ENCODE measurements around the gene GP1BA. TPM values are rescaled to one million over a fixed set of nuclear protein-coding genes. Genes with fewer than 3 reads are reported as not detected.

GP1BA gene
- total and polyA plus RNA-seq, 10 of the 15 experiments (the other 5 are each of a cell fraction or from before 2014, with no cell fraction given), result 0.04 to 0.67 (median 0.28) TPM; not detected in 1

DNA sequence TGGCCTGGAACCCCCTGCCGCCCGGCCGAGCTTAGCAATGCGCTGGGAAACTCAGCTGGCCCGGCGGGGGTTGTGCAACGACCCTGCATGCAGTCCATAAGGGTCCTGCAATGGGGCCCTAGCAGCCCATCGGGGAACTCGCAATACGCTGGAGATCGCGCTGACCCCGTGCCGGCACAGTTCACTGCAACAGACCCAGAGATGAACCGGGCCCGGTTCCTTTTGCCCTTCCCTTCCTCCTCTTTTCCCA is 7.4 kb downstream of the GP1BA start:
- peaks cover 62% of the 10 kb centered on the region for H3K79me2 ChIP-seq (ENCODE audit: control insufficient read depth, insufficient read depth, low read length)
- no TSS peak for BruUV-seq (replicated peaks)
- peaks cover 12 to 25% of the 10 kb centered on the region in 2 experiments for H3K36me3 ChIP-seq (ENCODE audit: control insufficient read depth in 2 of 2, insufficient read depth in 2 of 2, low read length in 1 of 2)
- CTCF ChIA-PET, result interaction anchor here (1.1 to 3.5 kb wide), 11 partner anchors 12 to 207 kb away, joined by 3 to 28 read pairs (median 4); partner anchors contain the start of genes C17orf107, CHRNE, ENO3 and SPAG7
- peak overlapping the region; percentile 98 for H3K9ac ChIP-seq (ENCODE audit: control insufficient read depth, insufficient read depth, low read length)
- peak; percentile 1 for ATAC-seq
- H3K27me3 ChIP-seq (replicated peaks in 1 of 2; ENCODE audit: control insufficient read depth in 2 of 2, insufficient read depth in 2 of 2, low read length in 1 of 2), result no peaks in the 10 kb centered on the region
- peak overlapping the region; percentile 92 for H3K4me3 ChIP-seq
- H3K27ac ChIP-seq (ENCODE audit: control insufficient read depth, insufficient read depth), result peak overlapping the region; percentile 97
- WGBS (ENCODE audit: insufficient coverage, insufficient replicate concordance, low lambda C conversion rate, missing lambda C conversion rate), result 1% methylated on average over 16 of the region's 16 CpGs
- no peak for DNase-seq (ENCODE audit: low read depth, low spot score)
- SMC1A ChIA-PET (ENCODE audit: uncharacterized antibody, unreplicated experiment), result interaction anchor here (0.8 to 4.5 kb wide), 12 partner anchors 13 to 317 kb away, joined by 3 to 38 read pairs (median 4); partner anchors contain the start of genes CAMTA2, CHRNE, ENO3 and SPAG7
- in situ Hi-C loops (cut with MboI) (no loop called here), intact Hi-C loops (cut with micrococcal nuclease; ENCODE audit: unreplicated experiment) (no loop called here)
- 0 out of 2 replicates have a peak, but pooled peaks have one; percentile 37 for TF ChIP-seq NBN (IDR thresholded peaks at IDR 0.05)
- TF ChIP-seq IRF4 (IDR thresholded peaks at IDR 0.05; ENCODE audit: low read depth, low read length), result no peak
- TF ChIP-seq IKZF1 (conservative IDR thresholded peaks at IDR 0.05), result no peak
- TF ChIP-seq TCF12 (IDR thresholded peaks at IDR 0.05; ENCODE audit: low read depth, low read length), result no peak
- TF ChIP-seq RFX5 (IDR thresholded peaks at IDR 0.05; ENCODE audit: low read depth, low read length), result no peak
- no peak for TF ChIP-seq GATAD2B (conservative IDR thresholded peaks at IDR 0.05; ENCODE audit: low read depth)
- TF ChIP-seq SMARCA5 (IDR thresholded peaks at IDR 0.05), result 0 out of 2 replicates have a peak, but pooled peaks have one; percentile 74
- TF ChIP-seq SUPT20H (IDR thresholded peaks at IDR 0.05; ENCODE audit: borderline replicate concordance, control insufficient read depth, low read depth, low read length), result no peak
- TF ChIP-seq ZNF217 (IDR thresholded peaks at IDR 0.05), result no peak
- peak; percentile 39 for TF ChIP-seq HDAC6 (IDR thresholded peaks at IDR 0.05; ENCODE audit: unreplicated experiment)
- TF ChIP-seq BCL11A (IDR thresholded peaks at IDR 0.05; ENCODE audit: low read depth, low read length), result no peak
- no peak for FAIRE-seq
- H3K4me2 ChIP-seq (ENCODE audit: control insufficient read depth, insufficient read depth), result peak overlapping the region; percentile 98
- no peaks in the 10 kb centered on the region for H3K9me3 ChIP-seq (replicated peaks; ENCODE audit: control insufficient read depth, insufficient read depth, low read length)
- H2AFZ ChIP-seq (ENCODE audit: control insufficient read depth, low read depth, low read length), result peak overlapping the region; percentile 77
- POLR2A ChIA-PET, result interaction anchor here (0.6 to 17.5 kb wide), 18 partner anchors 9 to 1504 kb away, joined by 3 to 272 read pairs (median 4); partner anchors contain the start of genes CAMTA2, DERL2, ENO3 and INCA1
- RAD21 ChIA-PET (ENCODE audit: unreplicated experiment), result interaction anchor here (0.8 to 2.8 kb wide), 9 partner anchors 9 to 384 kb away, joined by 3 to 31 read pairs (median 4); partner anchors contain the start of genes ARRB2, CHRNE, MYBBP1A and PFN1
- H4K20me1 ChIP-seq (ENCODE audit: control insufficient read depth, insufficient read depth), result no peaks in the 10 kb centered on the region
- H3K4me1 ChIP-seq (ENCODE audit: control insufficient read depth, insufficient read depth, low read length), result peaks cover 38% of the 10 kb centered on the region
